ENCODE measurements around the gene HBA1. TPM values are rescaled to one million over a fixed set of nuclear protein-coding genes. Genes with fewer than 3 reads are reported as not detected.

HBA1 gene
- total and polyA plus RNA-seq, 2 donors (not counting 3 experiments of a cell fraction or from before 2014, with no cell fraction given) = not detected

GRCh38 chr16:188674-189073, 12.2 kb downstream of the HBA1 start:
- FAIRE-seq = no peak
- peaks cover 15 to 43% of the 10 kb centered on the region in 2 experiments for H3K36me3 ChIP-seq (ENCODE audit: control insufficient read depth in 2 of 2, extremely low read depth in 1 of 2, insufficient read depth in 2 of 2, low read length in 2 of 2)
- no peaks in the 10 kb centered on the region for H3K9me1 ChIP-seq (replicated peaks; ENCODE audit: control insufficient read depth, extremely low read depth, insufficient read depth, low read length)
- no peaks in the 10 kb centered on the region for H3K4me1 ChIP-seq (ENCODE audit: control insufficient read depth, extremely low read depth, insufficient read depth, low read length)
- dilution Hi-C loops (cut with MboI; ENCODE audit: extremely low pct_ligation_motif_present, low sequenced_read_pairs) = no loop called here
- no TSS peak for BruUV-seq (replicated peaks)
- no peaks in the 10 kb centered on the region for H3K79me2 ChIP-seq (ENCODE audit: control insufficient read depth, insufficient read depth, low read length)
- no peaks in the 10 kb centered on the region for H4K20me1 ChIP-seq (replicated peaks; ENCODE audit: control insufficient read depth, extremely low read depth, insufficient read depth, low read length)
- intact Hi-C loops (cut with micrococcal nuclease) = no loop called here
- no peak overlapping the region for H2AFZ ChIP-seq (ENCODE audit: low read depth, low read length)
- no peak overlapping the region for H3K27ac ChIP-seq (ENCODE audit: insufficient read depth, low read depth, low read length)
- H3K9me3 ChIP-seq (replicated peaks; ENCODE audit: control insufficient read depth, insufficient read depth, low read length) = no peaks in the 10 kb centered on the region
- H3K4me2 ChIP-seq (ENCODE audit: insufficient read depth, low read length) = no peak overlapping the region
- H3K9ac ChIP-seq (replicated peaks; ENCODE audit: extremely low read depth, insufficient read depth, low read length) = no peak overlapping the region
- TF ChIP-seq JUN (IDR thresholded peaks at IDR 0.05; ENCODE audit: borderline replicate concordance, insufficient read depth, insufficient read length, low read depth) = no peak
- peak in 1 of 2 donors; percentile 5 for TF ChIP-seq CTCF (IDR thresholded peaks at IDR 0.05; ENCODE audit: extremely low read depth in 1 of 2, insufficient read depth in 1 of 2, low read depth in 1 of 2, low read length in 2 of 2)
- no peak for TF ChIP-seq POLR2AphosphoS5 (IDR thresholded peaks at IDR 0.05; ENCODE audit: insufficient read depth, low read depth, low read length)
- no peaks in the 10 kb centered on the region for H3K27me3 ChIP-seq (ENCODE audit: control insufficient read depth in 2 of 2, insufficient read depth in 2 of 2, low read length in 2 of 2)
- CTCF ChIA-PET = interaction anchor here (1.0 to 2.1 kb wide), 3 partner anchors 10 to 173 kb away, joined by 4 to 6 read pairs (median 5); no protein-coding TSS in a partner anchor
- no peak overlapping the region for H3K4me3 ChIP-seq (replicated peaks in 1 of 3; ENCODE audit: insufficient read depth in 1 of 3, low read depth in 1 of 3, low read length in 3 of 3)
- DNase-seq (ENCODE audit: low read depth, low spot score) = no peak
- POLR2A ChIA-PET = no interaction called here

- Histone ChIP-seq H3K9me1 (replicated peaks; ENCODE audit: control insufficient read depth, extremely low read depth, insufficient read depth, low read length) (no peaks in the 10 kb centered on the region), H3K4me3 (replicated peaks in 1 of 3; ENCODE audit: insufficient read depth in 1 of 3, low read depth in 1 of 3, low read length in 3 of 3) (no peak overlapping the region), H3K9me3 (replicated peaks; ENCODE audit: control insufficient read depth, insufficient read depth, low read length) (no peaks in the 10 kb centered on the region), H3K4me2 (ENCODE audit: insufficient read depth, low read length) (no peak overlapping the region), H4K20me1 (replicated peaks; ENCODE audit: control insufficient read depth, extremely low read depth, insufficient read depth, low read length) (no peaks in the 10 kb centered on the region), H3K79me2 (ENCODE audit: control insufficient read depth, insufficient read depth, low read length) (no peaks in the 10 kb centered on the region), H3K27me3 (ENCODE audit: control insufficient read depth in 2 of 2, insufficient read depth in 2 of 2, low read length in 2 of 2) (no peaks in the 10 kb centered on the region), H3K9ac (replicated peaks; ENCODE audit: extremely low read depth, insufficient read depth, low read length) (no peak overlapping the region), H2AFZ (ENCODE audit: low read depth, low read length) (no peak overlapping the region), H3K36me3 (ENCODE audit: control insufficient read depth in 2 of 2, extremely low read depth in 1 of 2, insufficient read depth in 2 of 2, low read length in 2 of 2) (peaks cover 20 to 51% of the 10 kb centered on the region in 2 experiments), H3K27ac (ENCODE audit: insufficient read depth, low read depth, low read length) (no peak overlapping the region), H3K4me1 (ENCODE audit: control insufficient read depth, extremely low read depth, insufficient read depth, low read length) (no peaks in the 10 kb centered on the region)
- FAIRE-seq (no peak), DNase-seq (ENCODE audit: low read depth, low spot score) (no peak)
- no TSS peak for BruUV-seq (replicated peaks)
- TF ChIP-seq GATA2 (IDR thresholded peaks at IDR 0.05; ENCODE audit: insufficient read depth, insufficient read length, low read depth, low read length) (no peak), MYC (IDR thresholded peaks at IDR 0.05; ENCODE audit: low read depth, low read length) (no peak), EZH2 (IDR thresholded peaks at IDR 0.05; ENCODE audit: borderline replicate concordance, low read depth, low read length, severe bottlenecking) (no peak), FOS (IDR thresholded peaks at IDR 0.05; ENCODE audit: borderline replicate concordance, insufficient read depth, low read length) (no peak), MAX (IDR thresholded peaks at IDR 0.05; ENCODE audit: insufficient read depth, insufficient read length) (no peak), JUN (IDR thresholded peaks at IDR 0.05; ENCODE audit: borderline replicate concordance, insufficient read depth, insufficient read length, low read depth) (no peak), CTCF (IDR thresholded peaks at IDR 0.05; ENCODE audit: extremely low read depth in 1 of 2, insufficient read depth in 1 of 2, low read depth in 1 of 2, low read length in 2 of 2) (no peak), POLR2AphosphoS5 (IDR thresholded peaks at IDR 0.05; ENCODE audit: insufficient read depth, low read depth, low read length) (no peak), POLR2A (IDR thresholded peaks at IDR 0.05; ENCODE audit: low read depth, low read length) (no peak)
- ChIA-PET POLR2A (no interaction called here), CTCF (interaction anchor here (1.8 kb wide), 1 partner anchor 9 kb away, joined by 5 read pairs; no protein-coding TSS in a partner anchor)
- intact Hi-C loops (cut with micrococcal nuclease) (no loop called here), dilution Hi-C loops (cut with MboI; ENCODE audit: extremely low pct_ligation_motif_present, low sequenced_read_pairs) (no loop called here)
These were observed 13.2 kb downstream of the HBA1 start for GRCh38 chr16:189604-190186.

All from endothelial cell of umbilical vein (primary cell).